Panc1 (cell line): ENCODE measurements around the gene PLCD1. TPM values are rescaled to one million over a fixed set of nuclear protein-coding genes. Genes with fewer than 3 reads are reported as not detected.

Experiments
- ATAC-seq: fragments of 200-7000 bp; cut with Tn5 transposase; 2 replicates; pipeline ENCODE4 v1.9.1; 2020; ENCODE audit warnings: mild to moderate bottlenecking, moderate library complexity
- BruUV-seq: library from RNA; stranded (reverse); fragments of 400-500 nt; replicated peaks from 2 replicates; lab custom pipeline; 2021; lab: Mats Ljungman, UMichigan
- CTCF ChIA-PET: fragments of 300-600 bp; sonication (Branson Sonifier 250); formaldehyde crosslinking; loops from one replicate; lab custom pipeline; 2022; ENCODE audit warnings: antibody characterized with exemption; lab: Charles Lee
- POLR2A ChIA-PET: fragments of 300-600 bp; sonication (Branson Sonifier 250); formaldehyde crosslinking; loops from one replicate; lab custom pipeline; 2022; ENCODE audit warnings: antibody characterized with exemption; lab: Charles Lee
- DNase-seq: peaks from one replicate; pipeline ENCODE4 v3.0.0-alpha.2; 2010; ENCODE audit warnings: low read depth, low spot score
- H3K27ac ChIP-seq: 2 replicates; pipeline ENCODE4 v1.5.1; 2011; ENCODE audit warnings: mild to moderate bottlenecking, low read length, inconsistent platforms
- H3K27me3 ChIP-seq: fragments of 200-500 bp; sonication (Bioruptor generic); 2 replicates; pipeline ENCODE4 v1.6.0; 2014; ENCODE audit warnings: low read length, inconsistent platforms; ENCODE audit not compliant: control insufficient read depth, insufficient read depth
- H3K36me3 ChIP-seq: fragments of 200-500 bp; sonication (Bioruptor generic); 2 replicates; pipeline ENCODE4 v1.5.1; 2014; ENCODE audit warnings: inconsistent platforms, mild to moderate bottlenecking, low read length, moderate library complexity; ENCODE audit not compliant: control insufficient read depth, insufficient read depth
- H3K4me1 ChIP-seq: 2 replicates; pipeline ENCODE4 v1.5.1; 2011; ENCODE audit warnings: inconsistent platforms, mild to moderate bottlenecking, low read length, moderate library complexity; ENCODE audit not compliant: control insufficient read depth, insufficient read depth
- H3K4me3 ChIP-seq, 2 experiments: 2 replicates each; pipeline ENCODE4 v1.5.1; 2011 to 2012; ENCODE audit warnings: low read depth in 2 of 2, low read length in 2 of 2, mild to moderate bottlenecking in 2 of 2, inconsistent platforms in 1 of 2, moderate library complexity in 1 of 2
- H3K9me3 ChIP-seq: fragments of 200-500 bp; sonication (Bioruptor generic); 2 replicates; pipeline ENCODE4 v1.5.1; 2014; ENCODE audit warnings: low read depth, mild to moderate bottlenecking, inconsistent platforms, low read length, moderate library complexity; ENCODE audit not compliant: control insufficient read depth, insufficient read depth
- CTCF ChIP-seq: fragments of 450-650 bp; IDR thresholded peaks from 2 replicates; pipeline ENCODE4 v1.5.1; 2017; ENCODE audit warnings: mild to moderate bottlenecking
- POLR2AphosphoS5 ChIP-seq: IDR thresholded peaks from 2 replicates; pipeline ENCODE4 v1.6.1; 2012; ENCODE audit warnings: mild to moderate bottlenecking, low read depth, low read length, moderate library complexity
- REST ChIP-seq, 2 experiments: IDR thresholded peaks; 2 replicates each; pipeline ENCODE4 v1.6.1; 2011 to 2012; ENCODE audit warnings: low read depth in 2 of 2, control low read depth in 1 of 2, low read length in 1 of 2, mild to moderate bottlenecking in 1 of 2, moderate library complexity in 1 of 2; ENCODE audit not compliant: insufficient read depth in 1 of 2
- SIN3A ChIP-seq: IDR thresholded peaks from 2 replicates; pipeline ENCODE4 v1.6.1; 2012; ENCODE audit warnings: low read depth, mild to moderate bottlenecking, low read length, moderate library complexity, borderline replicate concordance; ENCODE audit not compliant: insufficient read depth
- TCF7L2 ChIP-seq: IDR thresholded peaks from 2 replicates; pipeline ENCODE4 v1.6.1; 2011; ENCODE audit warnings: mild to moderate bottlenecking, low read depth, low read length, inconsistent platforms
- in situ Hi-C: cut with HindIII; loops from 2 replicates; pipeline ENCODE4 v1.10.0; 2016; ENCODE audit warnings: low sequenced_read_pairs, low pct_unique_long_range_greater_than_20kb
- intact Hi-C: fragments of 100-400 bp; cut with micrococcal nuclease; formaldehyde crosslinking; loops from one replicate; pipeline ENCODE4 v1.10.0; 2022; ENCODE audit not compliant: unreplicated experiment
- total RNA-seq: library from RNA; stranded (reverse); gene quantifications from one replicate; pipeline ENCODE4 v1.2.1, GENCODE V29; 2021; ENCODE audit not compliant: unreplicated experiment

PLCD1 gene
- total RNA-seq, 1 experiment from 2014 or later = 1.8 TPM

- no peaks in the 10 kb centered on the region for H3K9me3 ChIP-seq
- no peaks in the 10 kb centered on the region for H3K27me3 ChIP-seq
- ChIA-PET POLR2A (no interaction called here), CTCF (no interaction called here)
- H3K36me3 ChIP-seq = no peaks in the 10 kb centered on the region
- BruUV-seq = no TSS peak
- ATAC-seq (no peak), DNase-seq (no peak)
- TF ChIP-seq POLR2AphosphoS5 (no peak), CTCF (no peak), TCF7L2 (no peak), SIN3A (no peak), REST (IDR thresholded peaks at IDR 0.05; ENCODE audit: insufficient read depth in 1 of 2, low read depth in 2 of 2, low read length in 1 of 2) (no peak)
- in situ Hi-C loops = no loop called here
- intact Hi-C loops = no loop called here
- 0 out of 2 replicates have a peak, but pooled peaks cover 7% of the 10 kb centered on the region for H3K4me1 ChIP-seq
- no peak overlapping the region for H3K27ac ChIP-seq
- no peak overlapping the region for H3K4me3 ChIP-seq
Observed at GRCh38 chr3:37997791-37998370, 31.6 kb downstream of the PLCD1 start.

- ATAC-seq = no peak
- no peaks in the 10 kb centered on the region for H3K36me3 ChIP-seq
- no peak overlapping the region for H3K27ac ChIP-seq
- POLR2A ChIA-PET = no interaction called here
- intact Hi-C loops = no loop called here
- in situ Hi-C loops = no loop called here
- no TSS peak for BruUV-seq
- H3K27me3 ChIP-seq = no peaks in the 10 kb centered on the region
- TF ChIP-seq TCF7L2 (no peak), POLR2AphosphoS5 (no peak), SIN3A (no peak), CTCF (no peak), REST (IDR thresholded peaks at IDR 0.05; ENCODE audit: insufficient read depth in 1 of 2, low read depth in 2 of 2, low read length in 1 of 2) (no peak)
- DNase-seq = no peak
- no peak overlapping the region for H3K4me3 ChIP-seq
- H3K4me1 ChIP-seq = 0 out of 2 replicates have a peak, but pooled peaks cover 7% of the 10 kb centered on the region
- no peaks in the 10 kb centered on the region for H3K9me3 ChIP-seq
- CTCF ChIA-PET = interaction anchor here (0.5 to 1.1 kb wide), 4 partner anchors 12 to 333 kb away, joined by 3 to 6 read pairs (median 4); no protein-coding TSS in a partner anchor
Observed at GRCh38 chr3:37997342-37997741, 32.1 kb downstream of the PLCD1 start.
